Stimulated activated naive CD4-positive, alpha-beta T cell treated with Interleukin-2 at 50 U/mL for 16 hours (primary cell): ENCODE results near the gene ZNF700.
"Not testable (repeated sequence)": the region's sequence is repeated elsewhere in the genome, so short reads cannot be mapped to it uniquely, and the experiment has no call there.

ENCODE experiments used
- DNase-seq: peaks from one replicate; lab custom pipeline; 2025; lab: John Stamatoyannopoulos, UW

ZNF700 gene

GRCh38 chr19:11941361-11941887 is 16.5 kb downstream of the ZNF700 start:
- DNase-seq = not testable (repeated sequence)

GRCh38 chr19:11942008-11942842 is 17.3 kb downstream of the ZNF700 start:
- no peak for DNase-seq

- DNase-seq = no peak
These were observed 17.9 kb downstream of the ZNF700 start for GRCh38 chr19:11942843-11943108.

DNA sequence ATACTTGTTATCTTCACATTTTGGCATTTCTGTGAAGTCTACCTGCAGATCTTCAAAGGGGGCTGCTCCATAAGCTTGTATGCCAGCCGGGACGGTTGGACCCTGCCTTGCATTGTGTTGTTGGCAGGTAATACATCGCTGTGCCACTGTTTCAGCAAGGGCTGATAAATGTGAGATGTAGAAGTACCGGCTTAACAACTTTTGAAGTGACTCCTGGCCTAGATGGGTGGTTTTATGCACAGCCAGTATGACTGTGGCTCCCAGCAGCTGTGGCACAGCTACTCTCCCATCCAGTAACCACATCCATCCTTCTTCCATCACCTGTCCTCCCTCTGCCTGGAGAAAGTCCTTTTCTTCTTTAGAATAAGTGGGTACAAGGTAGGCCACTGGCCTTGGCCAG is 19.7 kb downstream of the ZNF700 start:
- DNase-seq = no peak

DNA sequence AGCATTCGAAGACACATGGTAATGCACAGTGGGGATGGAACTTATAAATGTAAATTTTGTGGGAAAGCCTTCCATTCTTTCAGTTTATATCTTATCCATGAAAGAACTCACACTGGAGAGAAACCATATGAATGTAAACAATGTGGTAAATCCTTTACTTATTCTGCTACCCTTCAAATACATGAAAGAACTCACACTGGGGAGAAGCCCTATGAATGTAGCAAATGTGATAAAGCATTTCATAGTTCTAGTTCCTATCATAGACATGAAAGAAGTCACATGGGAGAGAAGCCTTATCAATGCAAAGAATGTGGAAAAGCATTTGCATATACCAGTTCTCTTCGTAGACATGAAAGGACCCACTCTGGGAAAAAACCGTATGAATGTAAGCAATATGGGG is 23.7 kb downstream of the ZNF700 start:
- DNase-seq = no peak

DNA sequence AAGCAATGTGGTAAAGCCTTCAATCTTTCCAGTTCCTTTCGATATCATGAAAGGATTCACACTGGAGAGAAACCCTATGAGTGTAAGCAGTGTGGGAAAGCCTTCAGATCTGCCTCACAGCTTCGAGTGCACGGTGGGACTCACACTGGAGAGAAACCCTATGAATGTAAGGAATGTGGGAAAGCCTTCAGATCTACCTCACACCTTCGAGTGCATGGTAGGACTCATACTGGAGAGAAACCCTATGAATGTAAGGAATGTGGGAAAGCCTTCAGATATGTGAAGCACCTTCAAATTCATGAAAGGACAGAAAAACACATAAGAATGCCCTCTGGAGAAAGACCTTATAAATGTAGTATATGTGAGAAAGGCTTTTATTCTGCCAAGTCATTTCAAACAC is 24.3 kb downstream of the ZNF700 start:
- no peak for DNase-seq

DNA sequence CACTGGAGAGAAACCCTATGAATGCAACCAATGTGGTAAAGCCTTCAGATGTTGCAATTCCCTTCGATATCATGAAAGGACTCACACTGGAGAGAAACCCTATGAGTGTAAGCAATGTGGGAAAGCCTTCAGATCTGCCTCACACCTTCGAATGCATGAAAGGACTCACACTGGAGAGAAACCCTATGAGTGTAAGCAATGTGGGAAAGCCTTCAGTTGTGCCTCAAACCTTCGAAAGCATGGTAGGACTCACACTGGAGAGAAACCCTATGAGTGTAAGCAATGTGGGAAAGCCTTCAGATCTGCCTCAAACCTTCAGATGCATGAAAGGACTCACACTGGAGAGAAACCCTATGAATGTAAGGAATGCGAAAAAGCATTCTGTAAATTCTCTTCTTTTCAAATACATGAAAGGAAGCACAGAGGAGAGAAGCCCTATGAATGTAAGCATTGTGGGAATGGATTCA is 24.7 kb downstream of the ZNF700 start:
- DNase-seq = not testable (repeated sequence)

GRCh38 chr19:11950312-11950711 is 25.4 kb downstream of the ZNF700 start:
- DNase-seq = no peak

DNA sequence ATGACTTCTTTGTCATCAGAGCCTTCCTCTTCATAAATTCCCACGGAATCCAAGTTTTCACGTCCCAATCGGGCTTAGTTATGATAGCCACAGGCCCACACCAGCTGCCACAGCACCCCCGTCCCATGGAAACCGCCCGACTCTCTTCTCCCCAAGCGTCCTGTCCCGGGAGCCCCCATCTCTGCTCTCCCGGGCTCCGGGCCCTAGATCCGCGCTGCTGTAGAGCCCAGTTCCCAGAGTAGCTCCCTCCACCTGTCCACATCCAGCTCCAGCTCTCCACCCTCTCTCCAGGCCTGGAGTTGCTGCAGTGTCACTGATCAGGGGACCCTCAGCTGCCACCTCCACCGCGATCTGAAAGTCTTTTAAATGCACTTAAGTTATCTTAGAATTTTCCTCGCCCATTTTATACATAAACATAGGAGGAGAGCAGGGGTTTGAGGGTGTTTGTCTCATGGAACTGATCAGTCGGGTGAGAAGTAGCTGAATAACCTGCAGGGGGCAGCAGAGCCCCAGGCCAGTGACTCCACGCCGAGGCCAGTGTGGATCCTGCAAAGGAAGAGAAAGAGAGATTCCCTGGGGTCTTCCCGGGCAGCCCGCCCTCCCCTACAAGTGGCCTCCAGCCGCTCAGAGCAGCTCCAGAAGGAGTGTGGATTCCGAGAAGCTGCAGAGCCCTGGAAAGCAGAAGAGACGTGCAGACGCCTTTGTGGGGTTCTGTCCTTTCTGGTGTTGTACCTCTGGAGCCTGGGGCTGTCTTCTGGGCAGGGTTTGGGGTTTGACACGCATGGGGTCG is 38.9 kb downstream of the ZNF700 start:
- DNase-seq = peak; percentile 70

- no peak for DNase-seq
These were observed 39.6 kb downstream of the ZNF700 start for GRCh38 chr19:11964496-11964857.

DNA sequence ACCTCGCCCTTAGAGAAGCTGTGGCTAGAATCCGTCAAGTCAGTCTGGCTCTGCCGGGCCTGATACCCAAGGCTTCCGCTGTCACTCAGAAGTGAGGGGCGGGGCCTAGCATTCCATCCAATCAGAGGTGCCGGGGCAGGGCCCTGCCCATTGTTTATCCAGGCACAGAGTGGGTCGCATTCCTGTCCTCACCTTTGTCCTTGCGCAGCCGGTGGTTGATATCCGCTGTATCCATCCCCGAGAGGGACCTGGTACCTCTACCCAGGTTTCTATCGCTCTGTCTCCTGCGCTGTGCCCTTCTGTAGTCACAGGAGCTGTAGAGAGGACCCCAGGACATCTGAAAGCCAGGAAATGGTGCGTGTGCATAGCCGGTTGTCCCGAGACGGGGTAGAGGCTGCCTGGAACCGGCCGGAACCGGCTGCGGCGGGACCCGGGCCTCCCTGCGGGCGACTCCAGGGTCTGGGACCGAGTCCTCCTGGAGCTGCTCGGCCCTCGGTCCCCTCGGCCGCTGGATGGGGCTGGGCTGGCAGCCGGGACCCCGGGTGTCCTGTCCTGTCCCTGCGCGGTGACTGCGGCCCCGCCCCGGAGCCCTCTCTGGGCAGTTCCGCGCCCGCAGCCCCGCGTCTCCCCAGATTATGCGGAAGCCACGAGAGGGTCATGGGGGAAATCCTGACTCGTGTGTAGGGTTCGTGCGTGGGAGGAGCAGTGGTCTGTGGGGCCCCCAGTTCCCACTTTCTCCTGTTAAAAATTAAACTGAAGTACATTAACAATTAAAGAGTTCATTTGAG is 40.1 kb downstream of the ZNF700 start, which contains the start of gene ZNF763:
Gene ZNF763 (plus strand): TSS at position 183 of the 788 bp plus-strand sequence. CDS start 169 bp downstream, at position 352.
- peak; percentile 81 for DNase-seq

DNA sequence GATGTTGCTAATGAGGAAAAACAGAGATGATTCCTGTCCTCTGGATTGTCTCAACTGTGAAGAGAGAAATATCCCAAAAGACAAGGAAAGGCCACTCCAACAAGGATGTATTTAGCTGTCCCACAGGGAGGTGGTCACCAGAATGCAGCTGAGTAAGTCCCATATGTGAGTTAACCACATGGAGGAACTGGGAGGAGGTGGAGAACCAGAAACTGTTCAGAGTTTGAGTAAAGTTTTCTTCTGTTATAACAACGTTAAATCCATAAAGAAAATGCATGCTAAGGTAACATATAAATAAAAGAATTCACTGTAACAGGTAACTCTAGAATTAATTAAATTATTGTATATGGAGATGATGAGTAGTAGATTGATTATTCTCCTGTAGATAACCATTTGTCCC is 45.3 kb downstream of the ZNF700 start:
- DNase-seq = no peak

- DNase-seq = no peak
These were observed 46.1 kb downstream of the ZNF700 start for GRCh38 chr19:11971041-11971440.

DNA sequence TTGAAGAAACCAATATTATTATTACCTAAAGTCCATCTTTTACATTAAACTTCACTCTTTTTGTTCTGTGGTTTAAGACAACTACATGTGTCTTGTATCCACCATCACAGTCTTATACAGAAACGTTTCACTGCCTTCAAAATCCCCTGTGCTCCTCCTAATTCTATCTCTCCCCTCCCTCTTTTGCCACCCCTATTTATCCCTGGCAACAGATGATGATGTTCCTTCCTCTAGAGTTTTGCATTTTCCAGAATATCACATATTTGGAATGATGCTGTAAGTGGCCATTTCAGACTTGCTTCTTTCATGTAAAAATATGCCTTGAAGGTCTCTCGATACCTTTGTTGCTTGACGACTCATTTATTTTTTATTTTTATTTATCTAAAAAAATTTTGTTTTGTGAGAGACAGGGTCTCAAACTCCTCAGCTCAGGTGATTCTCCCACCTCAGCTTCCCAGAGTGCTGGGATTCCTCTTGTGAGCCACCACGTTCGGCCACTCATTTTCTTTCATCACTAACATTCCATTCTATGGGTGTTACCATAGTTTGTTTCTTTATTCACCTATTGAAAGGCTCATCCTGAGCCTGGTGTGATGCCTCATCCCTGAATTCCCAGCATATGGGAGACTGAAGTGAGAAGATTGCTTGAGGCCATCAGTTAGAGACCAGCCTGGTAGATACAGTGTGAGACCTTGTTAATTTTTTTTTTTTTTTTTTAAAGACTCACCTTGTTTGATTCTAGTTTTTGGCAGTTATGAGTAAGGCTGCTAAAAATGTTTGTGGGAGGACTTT is 48.3 kb downstream of the ZNF700 start:
- DNase-seq = no peak

DNA sequence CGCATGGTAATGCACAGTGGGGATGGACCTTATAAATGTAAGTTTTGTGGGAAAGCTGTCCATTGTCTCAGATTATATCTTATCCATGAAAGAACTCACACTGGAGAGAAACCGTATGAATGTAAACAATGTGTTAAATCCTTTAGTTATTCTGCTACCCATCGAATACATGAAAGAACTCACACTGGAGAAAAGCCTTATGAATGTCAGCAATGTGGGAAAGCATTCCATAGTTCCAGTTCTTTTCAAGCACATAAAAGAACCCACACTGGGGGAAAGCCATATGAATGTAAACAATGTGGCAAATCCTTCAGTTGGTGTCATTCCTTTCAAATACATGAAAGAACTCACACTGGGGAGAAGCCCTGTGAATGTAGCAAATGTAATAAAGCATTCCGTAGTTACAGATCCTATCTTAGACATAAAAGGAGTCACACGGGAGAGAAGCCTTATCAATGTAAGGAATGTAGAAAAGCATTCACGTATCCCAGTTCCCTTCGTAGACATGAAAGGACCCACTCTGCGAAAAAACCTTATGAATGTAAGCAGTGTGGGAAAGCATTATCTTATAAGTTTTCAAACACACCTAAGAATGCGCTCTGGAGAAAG is 53.7 kb downstream of the ZNF700 start:
- no peak for DNase-seq

- DNase-seq = no peak
These were observed 54.6 kb downstream of the ZNF700 start for GRCh38 chr19:11979527-11979926.

- DNase-seq = no peak
These were observed 57.6 kb downstream of the ZNF700 start for GRCh38 chr19:11982526-11982925.

- no peak for DNase-seq
These were observed 60.1 kb downstream of the ZNF700 start for GRCh38 chr19:11984986-11985385.

GRCh38 chr19:11986754-11987153 is 61.8 kb downstream of the ZNF700 start:
- DNase-seq = no peak

DNA sequence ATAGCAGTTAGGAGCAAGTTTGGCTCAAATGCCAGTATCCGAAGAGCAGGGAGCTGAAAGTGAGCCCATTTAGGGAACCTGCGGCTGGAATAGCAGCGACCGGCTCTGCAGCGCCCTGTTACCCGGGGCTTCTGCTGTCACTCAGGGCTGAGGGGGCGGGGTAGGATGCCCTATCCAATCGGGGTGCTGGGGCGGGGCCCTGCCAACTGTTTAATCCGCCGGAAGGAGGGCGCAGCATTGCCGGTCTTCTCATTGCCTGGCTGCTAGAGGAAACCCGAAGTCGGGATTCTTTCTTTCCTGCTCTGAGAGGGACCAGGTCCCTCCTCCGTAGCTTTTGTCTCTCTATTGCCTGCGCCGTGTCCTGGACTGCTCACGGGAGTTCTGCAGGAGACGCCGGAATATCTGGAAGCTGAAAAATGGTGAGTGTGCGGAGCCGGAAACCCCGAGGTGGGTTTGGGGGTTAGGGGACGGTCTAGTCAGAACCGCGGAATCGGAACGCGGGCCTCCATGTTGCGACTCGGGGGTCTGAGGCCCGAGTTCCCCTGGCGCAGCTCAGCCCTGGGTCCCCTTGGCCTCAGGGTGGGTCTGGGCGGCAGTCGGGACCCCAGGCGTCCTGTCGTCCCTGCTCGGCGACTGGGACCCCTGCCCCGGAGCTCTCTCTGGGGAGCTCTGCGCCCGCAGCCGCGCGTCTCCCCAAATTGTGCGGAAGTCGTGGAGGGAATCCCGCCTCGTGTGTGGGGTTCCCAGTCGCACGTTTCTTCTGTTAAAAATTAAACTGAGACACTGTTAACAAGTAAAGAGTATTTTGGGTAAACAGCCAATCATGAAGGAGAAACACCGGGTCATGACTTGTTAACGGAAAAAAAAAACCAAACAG is 62.7 kb downstream of the ZNF700 start:
- peak; percentile 95 for DNase-seq
